H9 (cell line): ENCODE measurements around the gene BCL2L2. TPM values are rescaled to one million over a fixed set of nuclear protein-coding genes. Genes with fewer than 3 reads are reported as not detected.

ENCODE experiments used
- DNase-seq: peaks from one replicate; pipeline ENCODE4 v3.0.0-alpha.2; 2017
- H2AFZ ChIP-seq: one replicate; pipeline ENCODE4 v1.6.1; 2013; ENCODE audit warnings: mild to moderate bottlenecking, low read length, control low read depth, moderate library complexity
- H2AK5ac ChIP-seq: 2 replicates; pipeline ENCODE4 v1.6.1; 2013; ENCODE audit warnings: low read length, control low read depth, mixed read lengths; ENCODE audit not compliant: insufficient read length
- H2BK120ac ChIP-seq: one replicate; pipeline ENCODE4 v1.6.1; 2013; ENCODE audit warnings: low read depth, mild to moderate bottlenecking, low read length, control low read depth, inconsistent platforms; ENCODE audit not compliant: poor library complexity, severe bottlenecking
- H2BK12ac ChIP-seq: 2 replicates; pipeline ENCODE4 v1.6.1; 2013; ENCODE audit warnings: low read length, control low read depth, mixed read lengths, low read depth; ENCODE audit not compliant: insufficient read length
- H2BK15ac ChIP-seq: 2 replicates; pipeline ENCODE4 v1.6.1; 2013; ENCODE audit warnings: low read depth, low read length, control low read depth
- H2BK20ac ChIP-seq: one replicate; pipeline ENCODE4 v1.6.1; 2013; ENCODE audit warnings: low read depth, mild to moderate bottlenecking, low read length, control low read depth, inconsistent platforms; ENCODE audit not compliant: poor library complexity, severe bottlenecking
- H2BK5ac ChIP-seq: 2 replicates; pipeline ENCODE4 v1.6.1; 2013; ENCODE audit warnings: low read length, control low read depth, mixed read lengths; ENCODE audit not compliant: insufficient read length
- H3K14ac ChIP-seq: 2 replicates; pipeline ENCODE4 v1.6.1; 2013; ENCODE audit warnings: low read length, control low read depth; ENCODE audit not compliant: insufficient read depth
- H3K18ac ChIP-seq: 2 replicates; pipeline ENCODE4 v1.6.1; 2013; ENCODE audit warnings: low read depth, mild to moderate bottlenecking, mixed read lengths, low read length, control low read depth; ENCODE audit not compliant: insufficient read length
- H3K23ac ChIP-seq: 2 replicates; pipeline ENCODE4 v1.6.1; 2013; ENCODE audit warnings: low read length, control low read depth, mixed read lengths, low read depth; ENCODE audit not compliant: insufficient read length
- H3K23me2 ChIP-seq: 2 replicates; pipeline ENCODE4 v1.6.1; 2013; ENCODE audit warnings: low read depth, mild to moderate bottlenecking, mixed read lengths, low read length, control low read depth; ENCODE audit not compliant: insufficient read length, poor library complexity, severe bottlenecking
- H3K27ac ChIP-seq: 2 replicates; pipeline ENCODE4 v1.5.1; 2013; ENCODE audit warnings: low read length, control low read depth, mixed read lengths, low read depth; ENCODE audit not compliant: insufficient read length
- H3K27me3 ChIP-seq: 2 replicates; pipeline ENCODE4 v1.6.1; 2013; ENCODE audit warnings: low read length, control low read depth, inconsistent platforms; ENCODE audit not compliant: insufficient read depth
- H3K4ac ChIP-seq: 2 replicates; pipeline ENCODE4 v1.6.1; 2013; ENCODE audit warnings: low read depth, mild to moderate bottlenecking, control low read depth, inconsistent platforms, low read length, moderate library complexity
- H3K4me1 ChIP-seq: 2 replicates; pipeline ENCODE4 v1.6.1; 2013; ENCODE audit warnings: low read length, control low read depth, inconsistent platforms; ENCODE audit not compliant: insufficient read depth
- H3K4me2 ChIP-seq: 2 replicates; pipeline ENCODE4 v1.6.1; 2013; ENCODE audit warnings: low read length, control low read depth, mixed read lengths; ENCODE audit not compliant: insufficient read length, insufficient read depth
- H3K56ac ChIP-seq: 2 replicates; pipeline ENCODE4 v1.6.1; 2013; ENCODE audit warnings: low read depth, mild to moderate bottlenecking, mixed read lengths, low read length, control low read depth; ENCODE audit not compliant: insufficient read length
- H3K79me1 ChIP-seq: 2 replicates; pipeline ENCODE4 v1.6.1; 2013; ENCODE audit warnings: low read depth, mild to moderate bottlenecking, moderate library complexity, low read length, control low read depth, inconsistent platforms; ENCODE audit not compliant: insufficient read depth, poor library complexity, severe bottlenecking
- H3K79me2 ChIP-seq: 2 replicates; pipeline ENCODE4 v1.6.1; 2013; ENCODE audit warnings: low read length, control low read depth, inconsistent platforms; ENCODE audit not compliant: insufficient read depth
- H3K9ac ChIP-seq: 2 replicates; pipeline ENCODE4 v1.6.1; 2013; ENCODE audit warnings: low read length, control low read depth, mixed read lengths; ENCODE audit not compliant: insufficient read length; ENCODE audit errors: extremely low read depth
- H3K9me3 ChIP-seq: one replicate; pipeline ENCODE4 v1.6.1; 2013; ENCODE audit warnings: low read depth, low read length, inconsistent platforms; ENCODE audit not compliant: control insufficient read depth
- H3T11ph ChIP-seq: one replicate; pipeline ENCODE4 v1.6.1; 2013; ENCODE audit warnings: mild to moderate bottlenecking, low read length, control low read depth, inconsistent platforms
- H4K20me1 ChIP-seq: one replicate; pipeline ENCODE4 v1.6.1; 2013; ENCODE audit not compliant: control insufficient read depth, insufficient read length, insufficient read depth
- H4K5ac ChIP-seq: 2 replicates; pipeline ENCODE4 v1.6.1; 2013; ENCODE audit warnings: low read depth, mild to moderate bottlenecking, mixed read lengths, low read length, control low read depth; ENCODE audit not compliant: insufficient read length
- H4K8ac ChIP-seq: replicated peaks from 2 replicates; pipeline ENCODE4 v1.6.1; 2013; ENCODE audit warnings: low read length, control low read depth, mixed read lengths, low read depth; ENCODE audit not compliant: insufficient read length
- H4K91ac ChIP-seq: 2 replicates; pipeline ENCODE4 v1.6.1; 2013; ENCODE audit warnings: low read depth, mild to moderate bottlenecking, moderate library complexity, mixed read lengths, low read length, control low read depth; ENCODE audit not compliant: insufficient read length
- H3K27ac Mint-ChIP-seq, 3 experiments: 2 replicates in 2 of 3; 3 replicates in 1 of 3; pipeline ENCODE4 v1.8.0; 2020 to 2021; ENCODE audit warnings: mixed read lengths in 3 of 3, mild to moderate bottlenecking in 1 of 3, moderate library complexity in 1 of 3
- H3K27me3 Mint-ChIP-seq: 2 replicates; pipeline ENCODE4 v1.8.0; 2021; ENCODE audit warnings: low read depth, mild to moderate bottlenecking, moderate library complexity, mixed read lengths
- H3K36me3 Mint-ChIP-seq, 3 experiments: 2 replicates in 2 of 3; 3 replicates in 1 of 3; pipeline ENCODE4 v1.8.0; 2020 to 2021; ENCODE audit warnings: low read depth in 3 of 3, mixed read lengths in 3 of 3; ENCODE audit not compliant: insufficient read depth in 1 of 3
- H3K4me1 Mint-ChIP-seq, 2 experiments: 2 replicates each; pipeline ENCODE4 v1.8.0; 2020; ENCODE audit warnings: mixed read lengths in 2 of 2
- H3K4me3 Mint-ChIP-seq, 2 experiments: 2 replicates in 1 of 2; 3 replicates in 1 of 2; pipeline ENCODE4 v1.8.0; 2020 to 2021; ENCODE audit warnings: mild to moderate bottlenecking in 2 of 2, mixed read lengths in 2 of 2, moderate library complexity in 1 of 2
- H3K9me3 Mint-ChIP-seq, 2 experiments: 2 replicates in 1 of 2; 3 replicates in 1 of 2; pipeline ENCODE4 v1.8.0; 2020; ENCODE audit warnings: mild to moderate bottlenecking in 2 of 2, mixed read lengths in 2 of 2, moderate library complexity in 1 of 2
- CTCF ChIP-seq: fragments of 200-600 bp; sonication (generic); conservative IDR thresholded peaks from 3 replicates; pipeline ENCODE4 v1.8.0; 2021; ENCODE audit warnings: antibody characterized with exemption, mild to moderate bottlenecking
- WGBS: extraction: QIAGEN DNeasy Blood & Tissue Kit; methylation state at CpG from one replicate; pipeline ENCODE4 v1.1.7; 2013; ENCODE audit warnings: missing lambda C conversion rate, low lambda C conversion rate, mixed read lengths; ENCODE audit not compliant: insufficient read length; ENCODE audit errors: extremely low coverage; 5-methylcytosine and 5-hydroxymethylcytosine counted together
- total RNA-seq: library from RNA; stranded (reverse); gene quantifications from 2 replicates; pipeline ENCODE4 v1.2.1, GENCODE V29; 2021

Gene BCL2L2
- total RNA-seq, 1 experiment from 2014 or later, result 8.4 TPM

- no peak overlapping the region for H3K23ac ChIP-seq
- no peak overlapping the region for H2BK20ac ChIP-seq
- H2AFZ ChIP-seq, result no peak overlapping the region
- H2BK5ac ChIP-seq, result no peak overlapping the region
- H3K9ac ChIP-seq, result no peak overlapping the region
- H2BK12ac ChIP-seq, result no peak overlapping the region
- H3K4me2 ChIP-seq, result no peak overlapping the region
- no CpG with 5 or more reads among the region's 18 CpGs for WGBS
- no peak for TF ChIP-seq CTCF
- Mint-ChIP-seq H3K9me3 (no peaks in the 10 kb centered on the region; a peak in 1 of 5 replicates), H3K27ac (peak overlapping the region in 1 of 3 experiments; percentile 47; a peak in 1 of 7 replicates), H3K4me1 (peaks cover 22 to 28% of the 10 kb centered on the region in 2 experiments), H3K4me3 (no peak overlapping the region; a peak in 2 of 5 replicates), H3K27me3 (no peaks in the 10 kb centered on the region), H3K36me3 (peaks cover 34 to 51% (median 48%) of the 10 kb centered on the region in 3 experiments)
- H3K79me1 ChIP-seq, result peaks cover 4% of the 10 kb centered on the region
- H4K20me1 ChIP-seq, result no peaks in the 10 kb centered on the region
- H3K18ac ChIP-seq, result no peak overlapping the region
- no peak for DNase-seq
- H2BK15ac ChIP-seq, result no peak overlapping the region
- peaks cover 10% of the 10 kb centered on the region; the same call in 1 of the 2 replicates for H3K79me2 ChIP-seq
- H3K14ac ChIP-seq, result no peak overlapping the region
- no peak overlapping the region for H3T11ph ChIP-seq
- no peak overlapping the region for H4K5ac ChIP-seq
- no peak overlapping the region for H3K56ac ChIP-seq
- H2BK120ac ChIP-seq, result no peak overlapping the region
- H3K9me3 ChIP-seq, result no peaks in the 10 kb centered on the region
- no peak overlapping the region for H4K91ac ChIP-seq
- H3K4me1 ChIP-seq, result peaks cover 3% of the 10 kb centered on the region; the same call in 1 of the 2 replicates
- H3K23me2 ChIP-seq, result peaks cover 13% of the 10 kb centered on the region
- H3K27me3 ChIP-seq, result no peaks in the 10 kb centered on the region
- no peak overlapping the region for H3K27ac ChIP-seq
- no peak overlapping the region for H4K8ac ChIP-seq
- H3K4ac ChIP-seq, result no peak overlapping the region
- no peak overlapping the region for H2AK5ac ChIP-seq
These were observed 17.3 kb downstream of the BCL2L2 start for GRCh38 chr14:23323838-23324454.
